ENCODE data around the gene RBMX.

DNA sequence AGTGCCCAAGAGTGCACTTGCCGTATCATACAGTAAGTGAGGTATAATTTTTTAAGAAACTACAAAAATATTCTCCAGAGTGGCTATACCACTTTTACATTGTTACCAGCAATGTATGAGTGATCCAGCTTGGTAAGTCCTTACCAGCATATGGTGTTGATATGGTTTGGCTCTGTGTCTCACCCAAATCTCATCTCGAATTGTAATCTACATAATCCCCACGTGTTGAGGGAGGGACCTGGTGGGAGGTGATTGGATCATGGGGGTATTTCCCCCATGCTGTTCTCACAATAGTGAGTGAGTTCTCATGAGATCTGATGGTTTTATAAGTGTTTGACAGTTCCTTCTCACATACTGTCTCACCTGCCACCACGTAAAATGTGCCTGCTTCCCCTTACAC, 44.8 kb downstream of the RBMX start:
- TF ChIP-seq, protein P1, sequence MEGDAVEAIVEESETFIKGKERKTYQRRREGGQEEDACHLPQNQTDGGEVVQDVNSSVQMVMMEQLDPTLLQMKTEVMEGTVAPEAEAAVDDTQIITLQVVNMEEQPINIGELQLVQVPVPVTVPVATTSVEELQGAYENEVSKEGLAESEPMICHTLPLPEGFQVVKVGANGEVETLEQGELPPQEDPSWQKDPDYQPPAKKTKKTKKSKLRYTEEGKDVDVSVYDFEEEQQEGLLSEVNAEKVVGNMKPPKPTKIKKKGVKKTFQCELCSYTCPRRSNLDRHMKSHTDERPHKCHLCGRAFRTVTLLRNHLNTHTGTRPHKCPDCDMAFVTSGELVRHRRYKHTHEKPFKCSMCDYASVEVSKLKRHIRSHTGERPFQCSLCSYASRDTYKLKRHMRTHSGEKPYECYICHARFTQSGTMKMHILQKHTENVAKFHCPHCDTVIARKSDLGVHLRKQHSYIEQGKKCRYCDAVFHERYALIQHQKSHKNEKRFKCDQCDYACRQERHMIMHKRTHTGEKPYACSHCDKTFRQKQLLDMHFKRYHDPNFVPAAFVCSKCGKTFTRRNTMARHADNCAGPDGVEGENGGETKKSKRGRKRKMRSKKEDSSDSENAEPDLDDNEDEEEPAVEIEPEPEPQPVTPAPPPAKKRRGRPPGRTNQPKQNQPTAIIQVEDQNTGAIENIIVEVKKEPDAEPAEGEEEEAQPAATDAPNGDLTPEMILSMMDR (IDR thresholded peaks at IDR 0.05; ENCODE audit: insufficient read depth, low read length, poor library complexity, severe bottlenecking), result no peak
- no peak for TF ChIP-seq EZH2phosphoT487 (conservative IDR thresholded peaks at IDR 0.05; ENCODE audit: low read length)
